ENCODE data around the gene TP63.

DNA sequence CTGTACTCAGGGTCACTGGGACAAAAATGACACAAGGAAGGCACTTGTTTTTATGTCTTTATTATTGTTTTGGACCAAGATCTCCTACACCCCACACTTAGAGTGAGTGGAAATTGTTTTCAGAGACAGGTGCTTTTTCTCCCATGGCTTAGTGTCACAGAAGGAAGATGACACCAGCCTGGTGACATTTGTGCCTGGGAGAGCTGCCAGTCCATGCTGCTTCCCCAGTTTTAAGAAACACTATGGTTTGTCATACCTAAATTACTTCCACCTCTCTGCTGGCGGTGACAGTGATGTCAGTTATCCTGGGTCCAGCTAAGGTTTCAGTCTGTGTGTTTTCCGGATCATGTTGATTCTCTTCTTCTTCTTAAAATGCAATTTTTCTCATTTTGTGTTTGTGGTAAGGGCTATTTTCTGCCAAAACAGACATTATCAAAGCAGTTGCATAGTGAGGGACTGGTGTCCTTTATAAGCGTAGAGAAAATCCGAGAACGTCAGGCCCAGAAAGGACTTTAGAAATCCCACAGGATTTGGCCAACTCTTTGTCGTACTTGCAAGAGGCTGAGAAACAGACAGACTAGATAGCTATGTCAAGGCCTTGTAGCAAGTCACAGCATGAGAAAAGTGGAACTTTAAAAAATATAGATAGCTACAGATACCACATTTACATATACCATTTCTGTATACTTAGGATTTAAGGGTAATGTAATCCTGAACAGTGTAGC is 149.5 kb downstream of the TP63 start:
- TF ChIP-seq TAF1 (IDR thresholded peaks at IDR 0.05; ENCODE audit: borderline replicate concordance, low read depth, low read length) = no peak
- TF ChIP-seq POLR2A (IDR thresholded peaks at IDR 0.05; ENCODE audit: low read depth, low read length) = no peak
